Parathyroid adenoma (tissue), 2 donors: ENCODE results near the gene GID8.

Source experiments
- H2AFZ ChIP-seq: fragments of 300-600 bp; sonication (generic); one replicate; pipeline ENCODE4 v1.7.0; 2017; ENCODE audit warnings: antibody characterized with exemption, mild to moderate bottlenecking
- H3K27ac ChIP-seq: fragments of 300-600 bp; sonication (generic); one replicate; pipeline ENCODE4 v1.7.0; 2017
- H3K27me3 ChIP-seq: fragments of 300-600 bp; sonication (generic); one replicate; pipeline ENCODE4 v1.7.0; 2017; ENCODE audit warnings: low read length; ENCODE audit not compliant: control insufficient read depth, insufficient read depth
- H3K36me3 ChIP-seq: fragments of 300-600 bp; sonication (generic); one replicate; pipeline ENCODE4 v1.7.0; 2017; ENCODE audit warnings: low read length; ENCODE audit not compliant: control insufficient read depth, insufficient read depth
- H3K4me1 ChIP-seq: fragments of 300-600 bp; sonication (generic); one replicate; pipeline ENCODE4 v1.7.0; 2017; ENCODE audit warnings: control low read depth
- H3K4me2 ChIP-seq: fragments of 300-600 bp; sonication (generic); one replicate; pipeline ENCODE4 v1.7.0; 2017; ENCODE audit warnings: low read length
- H3K4me3 ChIP-seq: fragments of 300-600 bp; sonication (generic); one replicate; pipeline ENCODE4 v1.7.0; 2017; ENCODE audit warnings: low read depth, low read length
- H3K79me2 ChIP-seq: fragments of 300-600 bp; sonication (generic); one replicate; pipeline ENCODE4 v1.7.0; 2017; ENCODE audit warnings: control low read depth
- H3K9ac ChIP-seq: fragments of 300-600 bp; sonication (generic); one replicate; pipeline ENCODE4 v1.7.0; 2017; ENCODE audit warnings: mild to moderate bottlenecking
- H3K9me3 ChIP-seq: fragments of 300-600 bp; sonication (generic); one replicate; pipeline ENCODE4 v1.7.0; 2017; ENCODE audit warnings: low read length; ENCODE audit not compliant: control insufficient read depth
- CTCF ChIP-seq: fragments of 300-600 bp; sonication (generic); IDR thresholded peaks from one replicate; pipeline ENCODE4 v1.7.0; 2017; ENCODE audit warnings: antibody characterized with exemption, mild to moderate bottlenecking
- donor health status: primary hyperparathyroidism.

GID8 gene

DNA sequence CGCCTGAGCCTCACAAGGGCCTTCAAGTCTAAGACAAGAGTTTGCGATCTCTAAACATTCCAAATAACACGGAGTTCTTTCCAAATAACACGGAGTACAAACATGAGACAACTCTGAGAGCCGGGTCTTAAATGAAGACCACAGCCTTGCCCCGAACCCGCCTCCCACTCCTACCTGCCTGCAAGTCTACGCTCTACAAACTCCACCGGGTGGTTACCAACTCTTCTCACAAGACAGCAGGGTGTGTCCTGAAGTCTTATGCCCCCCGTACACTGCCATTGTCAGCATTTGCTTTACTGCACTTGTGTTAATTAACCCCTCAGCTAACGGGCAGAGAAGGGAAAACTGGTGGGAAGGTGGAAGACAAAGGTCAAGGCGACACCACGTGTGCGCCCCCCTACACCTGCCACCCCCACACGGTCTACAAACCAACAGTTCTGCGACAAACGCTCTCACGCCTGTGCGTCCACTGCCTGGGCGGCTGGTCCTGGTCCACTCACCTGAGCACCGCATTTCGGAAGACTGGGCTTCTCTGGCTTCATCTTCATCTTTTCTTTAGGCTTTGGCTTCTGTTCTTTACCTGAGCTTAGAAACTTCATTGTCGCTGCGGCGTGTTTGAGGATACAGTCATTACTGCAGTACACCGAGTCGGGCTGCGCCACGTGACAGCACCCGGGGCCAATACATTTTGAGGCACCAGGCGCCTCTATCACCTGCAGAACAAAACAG, 31.1 kb upstream of the GID8 start:
- no peak overlapping the region for H2AFZ ChIP-seq
- H3K4me1 ChIP-seq: no peaks in the 10 kb centered on the region
- no peak overlapping the region for H3K9ac ChIP-seq
- no peaks in the 10 kb centered on the region for H3K9me3 ChIP-seq
- H3K27me3 ChIP-seq: no peaks in the 10 kb centered on the region
- H3K27ac ChIP-seq: no peak overlapping the region
- H3K4me3 ChIP-seq: no peak overlapping the region
- H3K36me3 ChIP-seq: no peaks in the 10 kb centered on the region
- no peak overlapping the region for H3K4me2 ChIP-seq
- peaks cover 33% of the 10 kb centered on the region for H3K79me2 ChIP-seq
- no peak for TF ChIP-seq CTCF

DNA sequence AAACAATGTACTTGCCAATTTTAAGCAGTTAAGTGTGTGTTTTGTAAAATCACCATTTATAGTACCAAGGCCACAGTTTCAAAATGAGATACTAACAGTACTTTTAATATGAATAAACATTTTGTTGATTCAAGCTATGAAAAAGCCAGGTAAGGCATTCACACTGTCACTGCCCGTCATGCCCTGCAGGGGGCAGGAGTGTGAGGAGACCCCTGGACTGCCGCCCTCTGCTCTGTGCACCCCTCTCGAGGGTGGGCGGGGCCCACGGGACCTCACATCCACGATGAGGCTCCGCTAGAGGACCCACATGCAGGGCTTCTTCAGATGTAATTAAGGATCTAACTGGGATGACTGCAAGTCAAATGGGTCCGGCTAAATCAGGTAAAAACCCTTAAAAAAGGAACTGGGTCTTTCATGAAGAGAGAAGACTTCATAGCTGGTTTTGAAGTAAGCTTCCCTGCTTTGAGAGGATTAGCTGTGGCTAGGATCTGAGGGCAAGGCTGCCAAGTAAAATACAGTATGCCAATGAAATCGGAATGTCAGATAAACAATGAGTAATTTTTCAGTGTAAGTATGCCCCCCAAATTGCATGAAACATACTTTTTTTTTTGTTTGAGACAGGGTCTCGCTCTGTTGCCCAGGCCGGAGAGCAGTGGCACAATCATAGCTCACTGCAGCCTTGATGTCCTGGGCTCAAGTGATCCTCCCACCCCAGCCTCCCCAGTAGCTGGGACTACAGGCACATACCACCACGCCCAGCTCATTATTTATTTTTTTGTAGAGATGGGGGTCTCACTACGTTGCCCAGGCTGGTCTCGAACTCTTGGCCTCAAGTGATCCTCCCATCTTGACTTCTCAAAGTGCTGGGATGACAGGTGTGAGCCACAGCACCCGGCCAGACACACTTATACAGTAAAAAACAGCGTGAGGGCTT, 30.3 kb upstream of the GID8 start:
- H3K27me3 ChIP-seq: no peaks in the 10 kb centered on the region
- peaks cover 39% of the 10 kb centered on the region for H3K79me2 ChIP-seq
- no peak overlapping the region for H3K27ac ChIP-seq
- H3K36me3 ChIP-seq: no peaks in the 10 kb centered on the region
- no peaks in the 10 kb centered on the region for H3K4me1 ChIP-seq
- no peak overlapping the region for H3K9ac ChIP-seq
- H2AFZ ChIP-seq: no peak overlapping the region
- no peaks in the 10 kb centered on the region for H3K9me3 ChIP-seq
- no peak overlapping the region for H3K4me2 ChIP-seq
- H3K4me3 ChIP-seq: no peak overlapping the region
- peak; percentile 14 for TF ChIP-seq CTCF

GRCh38 chr20:62908971-62909791, 28.8 kb upstream of the GID8 start:
- Histone ChIP-seq H2AFZ (no peak overlapping the region), H3K4me2 (no peak overlapping the region), H3K27ac (no peak overlapping the region), H3K9me3 (no peaks in the 10 kb centered on the region), H3K79me2 (peaks cover 49% of the 10 kb centered on the region), H3K36me3 (no peaks in the 10 kb centered on the region), H3K9ac (no peak overlapping the region), H3K4me3 (no peak overlapping the region), H3K4me1 (peaks cover 3% of the 10 kb centered on the region), H3K27me3 (no peaks in the 10 kb centered on the region)
- TF ChIP-seq CTCF: no peak

DNA sequence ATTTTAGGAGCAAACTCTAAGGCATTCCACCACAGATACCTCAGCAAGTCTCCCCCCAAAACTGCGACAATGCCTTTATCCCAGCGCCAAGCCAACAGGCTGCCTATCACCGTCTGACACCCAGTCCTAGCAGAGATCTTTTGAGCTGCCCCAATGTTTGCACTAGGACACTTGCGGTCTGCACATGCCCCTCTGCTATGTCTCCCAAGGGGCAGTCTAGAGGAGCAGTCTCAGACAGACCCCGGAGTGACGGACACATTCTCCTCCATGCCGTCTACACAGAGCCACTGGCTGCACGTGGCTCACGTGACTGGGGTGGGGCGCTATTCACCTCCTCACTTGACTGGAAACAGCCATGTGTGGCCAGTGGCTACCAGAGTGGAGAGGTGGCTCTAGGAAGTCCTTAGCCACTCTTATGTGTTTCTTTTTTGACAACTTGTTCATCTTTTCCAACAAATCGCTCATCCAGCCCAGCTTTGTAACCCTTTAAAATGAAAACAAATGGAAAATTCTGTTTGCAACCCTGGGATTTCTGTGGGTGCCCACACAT, 27.7 kb upstream of the GID8 start:
- peaks cover 57% of the 10 kb centered on the region for H3K79me2 ChIP-seq
- no peak for TF ChIP-seq CTCF
- H3K4me3 ChIP-seq: no peak overlapping the region
- no peaks in the 10 kb centered on the region for H3K27me3 ChIP-seq
- H3K4me2 ChIP-seq: no peak overlapping the region
- H3K9me3 ChIP-seq: no peaks in the 10 kb centered on the region
- H2AFZ ChIP-seq: no peak overlapping the region
- no peaks in the 10 kb centered on the region for H3K36me3 ChIP-seq
- peaks cover 3% of the 10 kb centered on the region for H3K4me1 ChIP-seq
- no peak overlapping the region for H3K27ac ChIP-seq
- H3K9ac ChIP-seq: no peak overlapping the region
